Neutrophil (primary cell): Measurements from ENCODE around the gene MEIKIN.

ENCODE experiments used
- H3K27ac ChIP-seq: fragments of 200-600 bp; sonication (generic); 2 replicates; pipeline ENCODE4 v1.5.1; 2016; ENCODE audit warnings: mild to moderate bottlenecking, moderate library complexity
- H3K27me3 ChIP-seq: fragments of 200-600 bp; sonication (generic); 2 replicates; pipeline ENCODE4 v1.6.0; 2016; ENCODE audit warnings: mild to moderate bottlenecking
- H3K36me3 ChIP-seq: fragments of 200-600 bp; sonication (generic); 2 replicates; pipeline ENCODE4 v1.5.1; 2017
- H3K4me1 ChIP-seq, 2 experiments: fragments of 200-600 bp in 1 of 2; sonication (generic) in 1 of 2; 1 replicate in 1 of 2; 2 replicates in 1 of 2; pipeline versions ENCODE4 v1.5.1 to v1.6.1; 2013 to 2016; ENCODE audit warnings: low read depth in 1 of 2, low read length in 1 of 2, mild to moderate bottlenecking in 1 of 2, moderate library complexity in 1 of 2; ENCODE audit not compliant: control insufficient read depth in 1 of 2, insufficient read depth in 1 of 2
- H3K4me3 ChIP-seq, 2 experiments: fragments of 200-600 bp in 1 of 2; sonication (generic) in 1 of 2; 1 replicate in 1 of 2; 2 replicates in 1 of 2; pipeline ENCODE4 v1.5.1; 2013 to 2016; ENCODE audit warnings: low read depth in 1 of 2, low read length in 1 of 2, mild to moderate bottlenecking in 1 of 2, moderate library complexity in 1 of 2
- H3K9me3 ChIP-seq: fragments of 200-600 bp; sonication (generic); 2 replicates; pipeline ENCODE4 v1.5.1; 2016
- CTCF ChIP-seq: fragments of 200-600 bp; sonication (generic); IDR thresholded peaks from 2 replicates; pipeline ENCODE4 v1.5.1; 2016; ENCODE audit warnings: antibody characterized with exemption

Gene MEIKIN

GRCh38 chr5:131945551-131946168, at the start of gene MEIKIN:
Gene MEIKIN, minus strand, starts transcription at chr5:131945663. Its CDS starts 158 bp downstream, at chr5:131945505.
- Histone ChIP-seq H3K27me3 (no peaks in the 10 kb centered on the region), H3K9me3 (no peaks in the 10 kb centered on the region), H3K4me3 (no peak within 1 kb of the TSS), H3K27ac (peak within 1 kb of the TSS; percentile 19), H3K4me1 (peaks cover 6 to 9% of the 10 kb centered on the region in 2 experiments), H3K36me3 (no peaks in the 10 kb centered on the region)
- no peak for TF ChIP-seq CTCF

GRCh38 chr5:131994533-131995226, 49.2 kb upstream of the MEIKIN start:
- Histone ChIP-seq H3K36me3 (no peaks in the 10 kb centered on the region), H3K27ac (no peak overlapping the region), H3K27me3 (no peaks in the 10 kb centered on the region), H3K4me1 (no peaks in the 10 kb centered on the region), H3K9me3 (no peaks in the 10 kb centered on the region), H3K4me3 (no peak overlapping the region)
- TF ChIP-seq CTCF: no peak

GRCh38 chr5:131994090-131994489, 48.6 kb upstream of the MEIKIN start:
- H3K36me3 ChIP-seq: no peaks in the 10 kb centered on the region
- no peak for TF ChIP-seq CTCF
- H3K27ac ChIP-seq: no peak overlapping the region
- H3K4me1 ChIP-seq: no peaks in the 10 kb centered on the region
- H3K4me3 ChIP-seq: no peak overlapping the region
- H3K9me3 ChIP-seq: no peaks in the 10 kb centered on the region
- H3K27me3 ChIP-seq: no peaks in the 10 kb centered on the region

- no peaks in the 10 kb centered on the region for H3K36me3 ChIP-seq
- no peaks in the 10 kb centered on the region for H3K27me3 ChIP-seq
- no peak for TF ChIP-seq CTCF
- no peaks in the 10 kb centered on the region for H3K9me3 ChIP-seq
- H3K27ac ChIP-seq: no peak overlapping the region
- no peaks in the 10 kb centered on the region for H3K4me1 ChIP-seq
- no peak overlapping the region for H3K4me3 ChIP-seq
These were observed 48.2 kb upstream of the MEIKIN start for GRCh38 chr5:131993676-131994075.

GRCh38 chr5:131992370-131992769, 46.9 kb upstream of the MEIKIN start:
- Histone ChIP-seq H3K27ac (no peak overlapping the region), H3K4me1 (no peaks in the 10 kb centered on the region), H3K27me3 (no peaks in the 10 kb centered on the region), H3K36me3 (no peaks in the 10 kb centered on the region), H3K9me3 (no peaks in the 10 kb centered on the region), H3K4me3 (no peak overlapping the region)
- TF ChIP-seq CTCF: no peak
